KMS-11 (cell line): Measurements from ENCODE around the gene NACC1.
A peak's percentile ranks its signal among the peaks of the same experiment; 100 is the strongest.

Experiments
- H2AFZ ChIP-seq: fragments of 200-600 bp; sonication (generic); 2 replicates; pipeline ENCODE4 v1.6.1; 2016; ENCODE audit warnings: antibody characterized with exemption, mixed run types, low read depth
- H3K27ac ChIP-seq: fragments of 200-600 bp; sonication (generic); 2 replicates; pipeline ENCODE4 v1.6.1; 2016; ENCODE audit warnings: mild to moderate bottlenecking, mixed run types
- H3K27me3 ChIP-seq: fragments of 200-600 bp; sonication (generic); 2 replicates; pipeline ENCODE4 v1.6.1; 2017; ENCODE audit warnings: mild to moderate bottlenecking, low read depth, mixed run types, moderate library complexity; ENCODE audit not compliant: insufficient read depth
- H3K36me3 ChIP-seq: fragments of 200-600 bp; sonication (generic); 2 replicates; pipeline ENCODE4 v1.6.1; 2017; ENCODE audit warnings: mild to moderate bottlenecking, mixed run types; ENCODE audit not compliant: insufficient read depth
- H3K4me1 ChIP-seq: fragments of 200-600 bp; sonication (generic); 2 replicates; pipeline ENCODE4 v1.6.1; 2016; ENCODE audit warnings: mild to moderate bottlenecking, low read depth, mixed run types; ENCODE audit not compliant: poor library complexity, severe bottlenecking
- H3K4me2 ChIP-seq: fragments of 200-600 bp; sonication (generic); 2 replicates; pipeline ENCODE4 v1.7.0; 2016; ENCODE audit warnings: mild to moderate bottlenecking, mixed run types
- H3K4me3 ChIP-seq: fragments of 200-600 bp; sonication (generic); IDR thresholded peaks from 2 replicates; pipeline ENCODE4 v1.6.1; 2017; ENCODE audit warnings: low read depth, low read length, mixed read lengths; ENCODE audit not compliant: insufficient read depth
- H3K79me2 ChIP-seq: fragments of 200-600 bp; sonication (generic); 2 replicates; pipeline ENCODE4 v1.6.1; 2016; ENCODE audit warnings: low read depth, mixed run types; ENCODE audit not compliant: insufficient read depth
- H3K9ac ChIP-seq: fragments of 200-600 bp; sonication (generic); 2 replicates; pipeline ENCODE4 v1.6.1; 2016; ENCODE audit warnings: mild to moderate bottlenecking, mixed run types
- H4K20me1 ChIP-seq: fragments of 200-600 bp; sonication (generic); 2 replicates; pipeline ENCODE4 v1.6.1; 2016; ENCODE audit warnings: mild to moderate bottlenecking, mixed run types; ENCODE audit not compliant: insufficient read depth
- TF ChIP-seq, protein P1 (sequence below): fragments of 200-600 bp; sonication (generic); conservative IDR thresholded peaks from 2 replicates; pipeline ENCODE4 v1.6.1; 2017; ENCODE audit warnings: low read depth, mild to moderate bottlenecking, antibody characterized with exemption, low read length, moderate library complexity, mixed read lengths

The NACC1 gene

DNA sequence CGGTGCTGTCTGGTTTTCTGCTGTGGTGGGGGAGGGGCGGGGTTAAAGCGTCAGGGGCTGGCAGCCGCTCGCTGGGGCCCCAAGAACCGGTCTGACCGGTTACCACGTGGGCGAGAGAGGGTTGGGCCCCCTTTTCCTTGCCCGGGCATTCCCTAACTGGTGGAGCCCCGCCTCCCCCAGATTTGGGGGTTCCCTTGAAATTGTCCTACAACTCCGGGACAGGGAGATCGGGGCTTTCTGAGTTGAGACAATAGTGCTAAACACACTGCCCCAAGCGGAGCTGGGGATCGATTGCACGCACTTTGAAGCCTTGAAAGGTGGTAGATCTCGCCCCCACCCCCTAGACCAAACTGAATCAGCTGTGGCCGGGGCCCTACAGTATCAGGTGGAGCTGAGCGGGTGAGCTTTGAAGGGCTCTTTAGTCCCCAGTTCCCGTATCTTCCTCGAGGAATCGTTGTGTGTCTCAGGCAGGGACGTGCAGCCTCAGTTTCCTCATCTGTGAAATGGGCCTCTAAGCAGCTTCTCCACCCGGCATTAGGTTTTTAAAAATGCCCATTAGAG lies 36.9 kb downstream of the NACC1 start:
- Histone ChIP-seq H4K20me1 (no peaks in the 10 kb centered on the region), H3K4me2 (peak overlapping the region; percentile 100), H3K27me3 (no peaks in the 10 kb centered on the region; the same call in 1 of the 2 replicates), H3K4me3 (no peak overlapping the region), H2AFZ (peak overlapping the region; percentile 16; the same call in 1 of the 2 replicates), H3K27ac (peak overlapping the region; percentile 96), H3K79me2 (peaks cover 13% of the 10 kb centered on the region; the same call in 1 of the 2 replicates), H3K9ac (peak overlapping the region; percentile 98; the same call in 1 of the 2 replicates), H3K4me1 (peaks cover 26% of the 10 kb centered on the region), H3K36me3 (no peaks in the 10 kb centered on the region)
- TF ChIP-seq, protein P1, sequence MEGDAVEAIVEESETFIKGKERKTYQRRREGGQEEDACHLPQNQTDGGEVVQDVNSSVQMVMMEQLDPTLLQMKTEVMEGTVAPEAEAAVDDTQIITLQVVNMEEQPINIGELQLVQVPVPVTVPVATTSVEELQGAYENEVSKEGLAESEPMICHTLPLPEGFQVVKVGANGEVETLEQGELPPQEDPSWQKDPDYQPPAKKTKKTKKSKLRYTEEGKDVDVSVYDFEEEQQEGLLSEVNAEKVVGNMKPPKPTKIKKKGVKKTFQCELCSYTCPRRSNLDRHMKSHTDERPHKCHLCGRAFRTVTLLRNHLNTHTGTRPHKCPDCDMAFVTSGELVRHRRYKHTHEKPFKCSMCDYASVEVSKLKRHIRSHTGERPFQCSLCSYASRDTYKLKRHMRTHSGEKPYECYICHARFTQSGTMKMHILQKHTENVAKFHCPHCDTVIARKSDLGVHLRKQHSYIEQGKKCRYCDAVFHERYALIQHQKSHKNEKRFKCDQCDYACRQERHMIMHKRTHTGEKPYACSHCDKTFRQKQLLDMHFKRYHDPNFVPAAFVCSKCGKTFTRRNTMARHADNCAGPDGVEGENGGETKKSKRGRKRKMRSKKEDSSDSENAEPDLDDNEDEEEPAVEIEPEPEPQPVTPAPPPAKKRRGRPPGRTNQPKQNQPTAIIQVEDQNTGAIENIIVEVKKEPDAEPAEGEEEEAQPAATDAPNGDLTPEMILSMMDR: 0 out of 2 replicates have a peak, but pooled peaks have one; percentile 21

DNA sequence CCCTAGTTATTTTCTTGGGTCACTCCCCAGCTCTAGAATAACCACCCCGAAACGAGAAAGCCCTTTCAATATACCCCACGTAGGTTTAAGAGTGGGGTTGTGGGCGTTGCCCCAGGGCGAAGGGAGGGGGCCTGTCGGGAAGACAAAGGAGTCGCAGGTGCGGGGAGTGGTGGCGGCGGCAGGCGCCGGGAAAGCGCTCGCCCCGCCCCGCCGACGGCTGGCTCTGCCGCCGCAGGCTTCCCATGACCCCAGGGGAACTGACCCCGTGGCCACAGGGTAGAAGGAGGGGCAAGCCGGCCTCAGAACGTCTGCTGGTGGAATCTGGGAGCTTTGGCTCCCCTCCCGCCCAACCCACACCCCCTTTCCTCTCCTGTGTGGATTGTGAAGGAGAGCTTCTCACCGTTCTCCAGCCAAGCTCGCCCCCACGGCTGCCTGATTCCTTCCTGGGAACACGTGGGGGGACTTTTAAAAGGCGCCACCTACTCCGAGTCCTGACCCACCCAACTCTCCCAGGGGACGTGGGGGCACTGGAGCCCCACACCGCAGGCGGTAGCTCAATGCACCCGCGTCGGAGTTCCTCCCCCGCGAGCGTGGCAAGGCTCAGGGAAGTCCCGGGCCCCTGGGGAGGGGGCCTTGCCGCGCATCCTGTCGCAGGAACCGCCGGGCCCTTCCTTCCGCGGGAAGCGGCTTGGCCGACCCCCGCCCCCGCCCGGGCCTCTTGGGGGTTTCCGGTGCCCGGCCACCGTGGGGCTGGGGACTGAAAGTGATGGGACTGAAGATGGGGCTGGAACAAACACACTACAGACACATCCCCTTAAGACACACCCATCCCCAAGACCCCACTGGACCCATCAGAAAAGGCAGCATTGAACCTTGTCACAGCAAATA lies 37.7 kb downstream of the NACC1 start:
- TF ChIP-seq, protein P1: 0 out of 2 replicates have a peak, but pooled peaks have one; percentile 2
- Histone ChIP-seq H3K9ac (peak overlapping the region; percentile 98; the same call in 1 of the 2 replicates), H3K4me3 (no peak overlapping the region), H3K36me3 (no peaks in the 10 kb centered on the region), H2AFZ (peak overlapping the region; percentile 27; the same call in 1 of the 2 replicates), H4K20me1 (no peaks in the 10 kb centered on the region), H3K4me1 (peaks cover 26% of the 10 kb centered on the region), H3K4me2 (peak overlapping the region; percentile 100), H3K27me3 (no peaks in the 10 kb centered on the region; the same call in 1 of the 2 replicates), H3K79me2 (peaks cover 13% of the 10 kb centered on the region; the same call in 1 of the 2 replicates), H3K27ac (peak overlapping the region; percentile 96)

DNA sequence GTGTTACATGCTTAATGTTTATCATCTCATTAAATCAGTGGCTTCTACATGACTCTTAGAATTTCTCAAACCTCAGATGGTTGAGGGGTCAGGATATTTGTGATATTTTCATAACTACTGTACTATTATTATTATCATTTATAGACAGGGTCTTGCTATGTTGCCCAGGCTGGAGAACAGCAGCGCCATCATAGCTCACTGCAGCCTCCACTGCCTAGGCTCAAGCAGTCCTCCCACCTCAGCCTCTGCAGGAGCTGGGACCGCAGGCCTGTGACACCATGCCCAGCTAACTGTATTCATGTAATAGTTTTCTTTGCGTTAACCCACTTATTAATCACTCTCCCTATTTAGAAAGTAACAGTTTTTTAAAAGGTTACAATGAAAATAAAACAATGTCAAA lies 41.6 kb downstream of the NACC1 start:
- no peaks in the 10 kb centered on the region for H4K20me1 ChIP-seq
- H3K27ac ChIP-seq: no peak overlapping the region
- H3K79me2 ChIP-seq: no peaks in the 10 kb centered on the region
- H2AFZ ChIP-seq: no peak overlapping the region
- no peak overlapping the region for H3K4me3 ChIP-seq
- H3K9ac ChIP-seq: no peak overlapping the region
- TF ChIP-seq, protein P1: no peak
- H3K4me2 ChIP-seq: no peak overlapping the region
- no peaks in the 10 kb centered on the region for H3K36me3 ChIP-seq
- peaks cover 61% of the 10 kb centered on the region for H3K4me1 ChIP-seq
- no peaks in the 10 kb centered on the region; the same call in 1 of the 2 replicates for H3K27me3 ChIP-seq

DNA sequence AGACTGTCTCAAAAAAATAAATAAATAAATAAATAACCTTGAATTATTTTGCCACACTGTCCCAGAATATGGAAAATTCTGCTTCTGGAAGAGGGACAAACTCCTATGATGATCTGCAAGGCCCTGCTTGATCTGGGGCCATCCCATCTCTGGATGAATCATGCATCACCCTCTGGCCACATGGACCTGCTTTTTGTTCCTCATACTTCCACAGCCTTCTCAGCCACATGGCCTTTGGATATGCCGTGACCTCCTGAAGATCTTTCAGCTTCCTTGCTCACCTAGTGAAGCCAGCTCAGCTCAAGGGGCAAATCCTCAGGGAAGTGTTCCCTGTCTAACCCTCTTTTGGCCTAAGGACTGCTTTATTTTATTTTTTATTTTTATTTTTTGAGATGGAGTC lies 42.5 kb downstream of the NACC1 start:
- no peak overlapping the region for H3K9ac ChIP-seq
- no peak overlapping the region for H3K4me3 ChIP-seq
- H4K20me1 ChIP-seq: no peaks in the 10 kb centered on the region
- no peak overlapping the region for H3K4me2 ChIP-seq
- no peak overlapping the region for H3K27ac ChIP-seq
- no peaks in the 10 kb centered on the region for H3K79me2 ChIP-seq
- peaks cover 54% of the 10 kb centered on the region for H3K4me1 ChIP-seq
- H3K27me3 ChIP-seq: no peaks in the 10 kb centered on the region; the same call in 1 of the 2 replicates
- no peak overlapping the region for H2AFZ ChIP-seq
- no peaks in the 10 kb centered on the region for H3K36me3 ChIP-seq
- TF ChIP-seq, protein P1: no peak
